CD4-positive, alpha-beta memory T cell (primary cell): ENCODE data around the gene FEN1. TPM values are rescaled to one million over a fixed set of nuclear protein-coding genes. Genes with fewer than 3 reads are reported as not detected.
A peak's percentile ranks its signal among the peaks of the same experiment; 100 is the strongest.

Experiments used
- CTCF ChIA-PET: fragments of 350-600 bp; sonication (Branson Sonifier 250); formaldehyde crosslinking; loops from one replicate; lab custom pipeline; 2021; ENCODE audit warnings: inconsistent platforms; ENCODE audit not compliant: partially characterized antibody; lab: Charles Lee
- POLR2A ChIA-PET: fragments of 350-600 bp; sonication (Branson Sonifier 250); formaldehyde crosslinking; loops from one replicate; lab custom pipeline; 2021; ENCODE audit not compliant: partially characterized antibody; lab: Charles Lee
- DNase-seq, 5 donors: peaks; one replicate each; pipeline versions ENCODE4 v3.0.0 to v3.0.0-alpha.2; 2020 to 2022; ENCODE audit warnings: mixed read lengths in 1 of 5
- H3K27ac ChIP-seq: one replicate; pipeline ENCODE4 v1.7.0; 2013; ENCODE audit warnings: low read depth, low read length
- H3K27me3 ChIP-seq: 2 replicates; pipeline ENCODE4 v1.7.0; 2013; ENCODE audit warnings: mild to moderate bottlenecking, low read length, moderate library complexity; ENCODE audit not compliant: insufficient read depth
- H3K36me3 ChIP-seq: 2 replicates; pipeline ENCODE4 v1.7.0; 2013; ENCODE audit warnings: mild to moderate bottlenecking, low read length, moderate library complexity; ENCODE audit not compliant: insufficient read depth
- H3K4me1 ChIP-seq: 2 replicates; pipeline ENCODE4 v1.7.0; 2013; ENCODE audit warnings: mild to moderate bottlenecking, low read length, moderate library complexity; ENCODE audit not compliant: insufficient read depth
- H3K4me3 ChIP-seq, 2 donors: one replicate each; pipeline ENCODE4 v1.7.0; 2013; ENCODE audit warnings: low read length in 2 of 2, mild to moderate bottlenecking in 1 of 2
- H3K9me3 ChIP-seq, 2 donors: one replicate each; pipeline ENCODE4 v1.7.0; 2013; ENCODE audit warnings: low read length in 2 of 2, control low read depth in 1 of 2; ENCODE audit not compliant: control insufficient read depth in 1 of 2
- H3K27ac Mint-ChIP-seq, 7 donors: one replicate each; pipeline ENCODE4 v1.8.0; 2020 to 2021; ENCODE audit warnings: mixed read lengths in 7 of 7, mild to moderate bottlenecking in 6 of 7, inconsistent platforms in 3 of 7, moderate library complexity in 3 of 7
- H3K27me3 Mint-ChIP-seq, 2 donors: one replicate each; pipeline ENCODE4 v1.8.0; 2020 to 2021; ENCODE audit warnings: mixed read lengths in 2 of 2
- H3K36me3 Mint-ChIP-seq, 2 donors: one replicate each; pipeline ENCODE4 v1.8.0; 2020 to 2021; ENCODE audit warnings: mixed read lengths in 2 of 2, inconsistent platforms in 1 of 2, mild to moderate bottlenecking in 1 of 2
- H3K4me1 Mint-ChIP-seq, 4 donors: one replicate each; pipeline ENCODE4 v1.8.0; 2020 to 2021; ENCODE audit warnings: mixed read lengths in 4 of 4, mild to moderate bottlenecking in 1 of 4
- H3K4me3 Mint-ChIP-seq, 8 donors: one replicate each; pipeline ENCODE4 v1.8.0; 2020 to 2021; ENCODE audit warnings: mixed read lengths in 8 of 8, mild to moderate bottlenecking in 7 of 8, moderate library complexity in 6 of 8, inconsistent platforms in 3 of 8
- H3K9me3 Mint-ChIP-seq, 8 donors: one replicate each; pipeline ENCODE4 v1.8.0; 2020 to 2021; ENCODE audit warnings: mixed read lengths in 8 of 8, mild to moderate bottlenecking in 5 of 8, inconsistent platforms in 3 of 8, moderate library complexity in 1 of 8
- intact Hi-C: fragments of 100-400 bp; cut with micrococcal nuclease; formaldehyde crosslinking; loops from one replicate; pipeline ENCODE4 v1.15.1; 2023
- polyA plus RNA-seq, 2 donors: library from polyadenylated mRNA; unstranded; fragments of 300-500 nt; fragmentation: Illumina TruSeq; gene quantifications; one replicate each; pipeline ENCODE4 v1.2.3, GENCODE V29; 2021
- total RNA-seq, 2 experiments: library from RNA; stranded (reverse); gene quantifications; one replicate each; pipeline ENCODE4 v1.2.3, GENCODE V29; 2021

Gene FEN1
- total and polyA plus RNA-seq, 4 experiments from 2014 or later, result 7.4 to 15.4 (median 10.4) TPM

GRCh38 chr11:61771985-61772455 is 20.7 kb upstream of the FEN1 start:
- Histone ChIP-seq H3K9me3 (no peaks in the 10 kb centered on the region), H3K4me1 (peaks cover 13% of the 10 kb centered on the region), H3K36me3 (no peaks in the 10 kb centered on the region), H3K27me3 (no peaks in the 10 kb centered on the region), H3K27ac (no peak overlapping the region), H3K4me3 (no peak overlapping the region)
- ChIA-PET CTCF (no interaction called here), POLR2A (interaction anchor here (0.6 kb wide), 1 partner anchor 16 kb away, joined by 3 read pairs; no protein-coding TSS in a partner anchor)
- H3K27ac Mint-ChIP-seq, result no peak overlapping the region
- no peak for DNase-seq
- H3K4me3 Mint-ChIP-seq, result peak overlapping the region in 1 of 8 donors; percentile 23
- no peaks in the 10 kb centered on the region for H3K9me3 Mint-ChIP-seq
- H3K36me3 Mint-ChIP-seq, result no peaks in the 10 kb centered on the region
- H3K27me3 Mint-ChIP-seq, result no peaks in the 10 kb centered on the region
- H3K4me1 Mint-ChIP-seq, result peaks cover 5 to 28% (median 10%) of the 10 kb centered on the region in 4 donors
- intact Hi-C loops, result no loop called here

- peaks cover 8 to 37% (median 15%) of the 10 kb centered on the region in 4 donors for H3K4me1 Mint-ChIP-seq
- peak overlapping the region in 1 of 7 donors; percentile 41 for H3K27ac Mint-ChIP-seq
- POLR2A ChIA-PET, result no interaction called here
- no peaks in the 10 kb centered on the region for H3K36me3 ChIP-seq
- no peak overlapping the region for H3K27ac ChIP-seq
- no peak overlapping the region for H3K4me3 Mint-ChIP-seq
- H3K4me3 ChIP-seq, result no peak overlapping the region
- no peak for DNase-seq
- CTCF ChIA-PET, result no interaction called here
- no peaks in the 10 kb centered on the region for H3K27me3 Mint-ChIP-seq
- H3K36me3 Mint-ChIP-seq, result no peaks in the 10 kb centered on the region
- intact Hi-C loops, result no loop called here
- H3K9me3 ChIP-seq, result no peaks in the 10 kb centered on the region
- H3K27me3 ChIP-seq, result no peaks in the 10 kb centered on the region
- peaks cover 21% of the 10 kb centered on the region for H3K4me1 ChIP-seq
- no peaks in the 10 kb centered on the region for H3K9me3 Mint-ChIP-seq
These were observed 19.4 kb upstream of the FEN1 start for GRCh38 chr11:61773356-61773755.

GRCh38 chr11:61773809-61774208 is 18.9 kb upstream of the FEN1 start:
- no peaks in the 10 kb centered on the region for H3K27me3 ChIP-seq
- no peaks in the 10 kb centered on the region for H3K9me3 ChIP-seq
- intact Hi-C loops, result no loop called here
- Mint-ChIP-seq H3K27ac (peak overlapping the region in 1 of 7 donors; percentile 24), H3K4me1 (peaks cover 8 to 38% (median 15%) of the 10 kb centered on the region in 4 donors), H3K9me3 (no peaks in the 10 kb centered on the region), H3K27me3 (no peaks in the 10 kb centered on the region), H3K36me3 (no peaks in the 10 kb centered on the region), H3K4me3 (no peak overlapping the region)
- peaks cover 21% of the 10 kb centered on the region for H3K4me1 ChIP-seq
- ChIA-PET POLR2A (no interaction called here), CTCF (no interaction called here)
- no peak overlapping the region for H3K27ac ChIP-seq
- DNase-seq, result no peak
- H3K36me3 ChIP-seq, result no peaks in the 10 kb centered on the region
- H3K4me3 ChIP-seq, result no peak overlapping the region

- CTCF ChIA-PET, result interaction anchor here (0.8 kb wide), 1 partner anchor 14 kb away, joined by 3 read pairs; no protein-coding TSS in a partner anchor
- H3K27me3 Mint-ChIP-seq, result no peaks in the 10 kb centered on the region
These were observed 18.3 kb upstream of the FEN1 start for GRCh38 chr11:61774411-61774810.

GRCh38 chr11:61775106-61775505 is 17.6 kb upstream of the FEN1 start:
- peak overlapping the region in 2 of 8 donors; percentile 58 to 64 for H3K4me3 Mint-ChIP-seq
- POLR2A ChIA-PET, result no interaction called here

More at GRCh38 chr11:61774411-61774810, 18.3 kb upstream of the FEN1 start:
- Histone ChIP-seq H3K9me3 (no peaks in the 10 kb centered on the region), H3K4me1 (peaks cover 21% of the 10 kb centered on the region), H3K27me3 (no peaks in the 10 kb centered on the region), H3K27ac (no peak overlapping the region), H3K4me3 (no peak overlapping the region), H3K36me3 (no peaks in the 10 kb centered on the region)
- POLR2A ChIA-PET, result no interaction called here
- no peak overlapping the region for H3K4me3 Mint-ChIP-seq
- H3K36me3 Mint-ChIP-seq, result no peaks in the 10 kb centered on the region
- H3K4me1 Mint-ChIP-seq, result peaks cover 8 to 38% (median 15%) of the 10 kb centered on the region in 4 donors
- H3K9me3 Mint-ChIP-seq, result no peaks in the 10 kb centered on the region
- H3K27ac Mint-ChIP-seq, result peak overlapping the region in 1 of 7 donors; percentile 86
- intact Hi-C loops, result no loop called here
- DNase-seq, result no peak

GRCh38 chr11:61775606-61776554 is 16.8 kb upstream of the FEN1 start:
- H3K4me3 Mint-ChIP-seq, result peak overlapping the region in 2 of 8 donors; percentile 58 to 82
- no peaks in the 10 kb centered on the region for H3K36me3 ChIP-seq
- POLR2A ChIA-PET, result no interaction called here
- no peak overlapping the region for H3K27ac ChIP-seq
- CTCF ChIA-PET, result interaction anchor here (1.0 to 1.4 kb wide), 3 partner anchors 27 to 40 kb away, joined by 3 to 4 read pairs (median 4); no protein-coding TSS in a partner anchor
- H3K9me3 Mint-ChIP-seq, result no peaks in the 10 kb centered on the region
- H3K4me1 Mint-ChIP-seq, result peaks cover 8 to 37% (median 14%) of the 10 kb centered on the region in 4 donors
- no peaks in the 10 kb centered on the region for H3K27me3 Mint-ChIP-seq
- no peak overlapping the region for H3K4me3 ChIP-seq
- peaks cover 21% of the 10 kb centered on the region for H3K4me1 ChIP-seq
- no peaks in the 10 kb centered on the region for H3K36me3 Mint-ChIP-seq
- H3K27me3 ChIP-seq, result no peaks in the 10 kb centered on the region
- DNase-seq, result peak in 1 of 5 donors; percentile 19
- H3K27ac Mint-ChIP-seq, result peak overlapping the region in 2 of 7 donors; percentile 27 to 30
- no peaks in the 10 kb centered on the region for H3K9me3 ChIP-seq
- intact Hi-C loops, result no loop called here

More at GRCh38 chr11:61775106-61775505, 17.6 kb upstream of the FEN1 start:
- no peak overlapping the region for H3K4me3 ChIP-seq
- Mint-ChIP-seq H3K27me3 (no peaks in the 10 kb centered on the region), H3K9me3 (no peaks in the 10 kb centered on the region), H3K4me1 (peaks cover 8 to 38% (median 15%) of the 10 kb centered on the region in 4 donors), H3K36me3 (no peaks in the 10 kb centered on the region), H3K27ac (peak overlapping the region in 1 of 7 donors; percentile 30)
- CTCF ChIA-PET, result interaction anchor here (0.8 to 1.0 kb wide), 2 partner anchors 13 to 26 kb away, joined by 3 read pairs; no protein-coding TSS in a partner anchor
- no peaks in the 10 kb centered on the region for H3K36me3 ChIP-seq
- H3K27me3 ChIP-seq, result no peaks in the 10 kb centered on the region
- peaks cover 21% of the 10 kb centered on the region for H3K4me1 ChIP-seq
- no peak overlapping the region for H3K27ac ChIP-seq
- H3K9me3 ChIP-seq, result no peaks in the 10 kb centered on the region
- intact Hi-C loops, result no loop called here
- DNase-seq, result no peak
